A549 treated with Mapracorat at 1 μM for 4 hours (cell line): ENCODE results near the gene ABCG1. TPM values are rescaled to one million over a fixed set of nuclear protein-coding genes. Genes with fewer than 3 reads are reported as not detected.

Experiments
- total RNA-seq: library from RNA; stranded (reverse); fragments of 200-300 nt; extraction: Qiagen RNA extraction; gene quantifications from 5 replicates; pipeline ENCODE4 v1.2.3, GENCODE V29; 2022

The ABCG1 gene
- 2.1 to 2.7 TPM (median 2.5 TPM) in 5 replicates for total RNA-seq

DNA sequence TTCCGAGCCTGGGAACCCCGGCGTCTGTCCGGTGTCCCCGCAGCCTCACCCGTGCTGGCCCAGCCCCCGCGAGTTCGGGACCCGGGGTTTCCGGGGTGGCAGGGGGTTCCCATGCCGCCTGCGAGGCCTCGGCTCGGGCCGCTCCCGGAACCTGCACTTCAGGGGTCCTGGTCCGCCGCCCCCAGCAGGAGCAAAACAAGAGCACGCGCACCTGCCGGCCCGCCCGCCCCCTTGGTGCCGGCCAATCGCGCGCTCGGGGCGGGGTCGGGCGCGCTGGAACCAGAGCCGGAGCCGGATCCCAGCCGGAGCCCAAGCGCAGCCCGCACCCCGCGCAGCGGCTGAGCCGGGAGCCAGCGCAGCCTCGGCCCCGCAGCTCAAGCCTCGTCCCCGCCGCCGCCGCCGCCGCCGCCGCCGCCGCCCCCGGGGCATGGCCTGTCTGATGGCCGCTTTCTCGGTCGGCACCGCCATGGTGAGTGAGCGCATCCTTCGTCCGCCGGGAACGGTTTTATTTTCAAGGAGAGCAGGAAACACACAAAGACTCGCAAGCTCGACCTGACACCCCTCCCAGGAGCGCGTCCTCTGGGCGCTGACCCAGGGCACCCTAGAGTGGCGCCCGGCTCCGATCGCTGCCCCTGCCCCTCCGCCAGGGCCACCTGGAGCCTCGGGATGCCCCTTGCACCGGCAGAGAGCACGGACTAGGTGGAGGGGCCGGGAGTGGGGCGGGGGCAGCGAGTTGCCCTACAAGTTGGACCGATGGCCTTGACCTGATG lies at the start of gene ABCG1:
Gene ABCG1 (plus strand): TSS at position 305 of the 770 bp plus-strand sequence. CDS start 123 bp downstream, at position 428.

DNA sequence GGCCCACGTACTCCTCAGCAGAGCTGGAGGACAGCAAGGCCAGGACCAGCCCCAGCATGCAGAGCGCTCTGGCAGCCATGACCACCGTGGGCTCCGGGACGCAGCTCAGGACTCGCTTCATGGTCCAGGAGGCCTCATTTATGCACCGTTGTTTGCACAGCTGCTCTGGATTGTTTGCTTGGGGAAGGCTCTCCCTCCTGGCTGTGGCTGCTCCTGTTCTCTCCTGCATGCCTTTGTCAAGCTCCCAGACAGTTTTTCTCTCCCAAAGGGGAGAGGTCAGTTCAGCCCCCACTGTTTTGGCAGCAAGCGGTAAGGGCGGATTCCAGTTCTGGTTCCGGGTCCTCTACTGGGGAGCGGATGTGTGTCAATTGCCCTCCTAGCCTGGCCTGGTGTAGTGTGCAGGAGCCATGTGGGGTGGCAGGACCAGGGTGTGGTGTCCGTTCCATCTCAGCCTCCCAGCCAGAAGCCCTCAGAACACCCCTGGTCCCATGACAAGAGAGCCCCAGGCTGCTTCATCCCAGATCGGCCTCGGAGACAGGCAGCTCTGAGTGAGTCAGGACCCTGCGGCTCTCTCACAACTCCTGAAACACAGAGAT lies 96.5 kb downstream of the ABCG1 start, which contains the start of gene TFF3:
Gene TFF3 (minus strand): TSS at position 114 of the 596 bp plus-strand sequence. CDS start 35 bp downstream, at position 79.

Other genes with a start within 250 kb of the ABCG1 start
- 4.3 to 6.4 TPM (median 5.7 TPM) in 5 replicates for gene ZBTB21, start 208.8 kb upstream of the ABCG1 start, total RNA-seq
- not detected in 5 replicates for gene UMODL1, start 147.8 kb upstream of the ABCG1 start, total RNA-seq
- gene TFF3, start 96.3 kb downstream of the ABCG1 start, total RNA-seq, result not detected in 5 replicates
- not detected in 5 replicates for gene TFF2, start 131.9 kb downstream of the ABCG1 start, total RNA-seq
- 22.1 to 31.3 TPM (median 26.8 TPM) in 5 replicates for gene TFF1, start 147.4 kb downstream of the ABCG1 start, total RNA-seq
- 0.14 to 0.57 TPM (median 0.34 TPM) in 5 replicates for gene TMPRSS3, start 176.9 kb downstream of the ABCG1 start, total RNA-seq
- gene UBASH3A, start 184.8 kb downstream of the ABCG1 start, total RNA-seq, result 0.11 to 0.21 TPM (median 0.16 TPM) in 5 replicates